ENCODE results near the gene RTTN.

DNA sequence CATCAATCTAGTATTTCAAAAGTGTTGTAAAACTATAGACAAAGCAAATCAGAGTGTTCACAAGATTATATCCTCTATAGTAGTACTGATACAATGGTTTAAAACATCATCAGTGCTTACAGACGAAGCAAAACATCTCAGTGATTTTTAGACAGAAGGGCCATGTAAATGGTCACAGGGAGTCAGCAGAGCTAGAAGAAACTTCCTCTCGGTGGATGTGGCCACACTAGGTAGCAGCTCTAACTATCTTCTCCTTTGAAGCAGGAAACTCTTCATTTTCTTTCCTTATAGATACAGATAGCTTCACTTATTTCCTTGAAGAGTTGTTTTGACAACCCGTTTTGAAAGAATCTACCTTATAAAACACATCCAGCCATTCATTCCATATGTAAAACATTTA lies 177.4 kb downstream of the RTTN start:
- TF ChIP-seq, protein P1, sequence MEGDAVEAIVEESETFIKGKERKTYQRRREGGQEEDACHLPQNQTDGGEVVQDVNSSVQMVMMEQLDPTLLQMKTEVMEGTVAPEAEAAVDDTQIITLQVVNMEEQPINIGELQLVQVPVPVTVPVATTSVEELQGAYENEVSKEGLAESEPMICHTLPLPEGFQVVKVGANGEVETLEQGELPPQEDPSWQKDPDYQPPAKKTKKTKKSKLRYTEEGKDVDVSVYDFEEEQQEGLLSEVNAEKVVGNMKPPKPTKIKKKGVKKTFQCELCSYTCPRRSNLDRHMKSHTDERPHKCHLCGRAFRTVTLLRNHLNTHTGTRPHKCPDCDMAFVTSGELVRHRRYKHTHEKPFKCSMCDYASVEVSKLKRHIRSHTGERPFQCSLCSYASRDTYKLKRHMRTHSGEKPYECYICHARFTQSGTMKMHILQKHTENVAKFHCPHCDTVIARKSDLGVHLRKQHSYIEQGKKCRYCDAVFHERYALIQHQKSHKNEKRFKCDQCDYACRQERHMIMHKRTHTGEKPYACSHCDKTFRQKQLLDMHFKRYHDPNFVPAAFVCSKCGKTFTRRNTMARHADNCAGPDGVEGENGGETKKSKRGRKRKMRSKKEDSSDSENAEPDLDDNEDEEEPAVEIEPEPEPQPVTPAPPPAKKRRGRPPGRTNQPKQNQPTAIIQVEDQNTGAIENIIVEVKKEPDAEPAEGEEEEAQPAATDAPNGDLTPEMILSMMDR (conservative IDR thresholded peaks at IDR 0.05; ENCODE audit: low read depth in 2 of 2): no peak
- TF ChIP-seq EZH2 (IDR thresholded peaks at IDR 0.05; ENCODE audit: low read depth, unreplicated experiment): no peak
- no peak for TF ChIP-seq POLR2AphosphoS5 (IDR thresholded peaks at IDR 0.05; ENCODE audit: low read depth)
- TF ChIP-seq, protein P2, sequence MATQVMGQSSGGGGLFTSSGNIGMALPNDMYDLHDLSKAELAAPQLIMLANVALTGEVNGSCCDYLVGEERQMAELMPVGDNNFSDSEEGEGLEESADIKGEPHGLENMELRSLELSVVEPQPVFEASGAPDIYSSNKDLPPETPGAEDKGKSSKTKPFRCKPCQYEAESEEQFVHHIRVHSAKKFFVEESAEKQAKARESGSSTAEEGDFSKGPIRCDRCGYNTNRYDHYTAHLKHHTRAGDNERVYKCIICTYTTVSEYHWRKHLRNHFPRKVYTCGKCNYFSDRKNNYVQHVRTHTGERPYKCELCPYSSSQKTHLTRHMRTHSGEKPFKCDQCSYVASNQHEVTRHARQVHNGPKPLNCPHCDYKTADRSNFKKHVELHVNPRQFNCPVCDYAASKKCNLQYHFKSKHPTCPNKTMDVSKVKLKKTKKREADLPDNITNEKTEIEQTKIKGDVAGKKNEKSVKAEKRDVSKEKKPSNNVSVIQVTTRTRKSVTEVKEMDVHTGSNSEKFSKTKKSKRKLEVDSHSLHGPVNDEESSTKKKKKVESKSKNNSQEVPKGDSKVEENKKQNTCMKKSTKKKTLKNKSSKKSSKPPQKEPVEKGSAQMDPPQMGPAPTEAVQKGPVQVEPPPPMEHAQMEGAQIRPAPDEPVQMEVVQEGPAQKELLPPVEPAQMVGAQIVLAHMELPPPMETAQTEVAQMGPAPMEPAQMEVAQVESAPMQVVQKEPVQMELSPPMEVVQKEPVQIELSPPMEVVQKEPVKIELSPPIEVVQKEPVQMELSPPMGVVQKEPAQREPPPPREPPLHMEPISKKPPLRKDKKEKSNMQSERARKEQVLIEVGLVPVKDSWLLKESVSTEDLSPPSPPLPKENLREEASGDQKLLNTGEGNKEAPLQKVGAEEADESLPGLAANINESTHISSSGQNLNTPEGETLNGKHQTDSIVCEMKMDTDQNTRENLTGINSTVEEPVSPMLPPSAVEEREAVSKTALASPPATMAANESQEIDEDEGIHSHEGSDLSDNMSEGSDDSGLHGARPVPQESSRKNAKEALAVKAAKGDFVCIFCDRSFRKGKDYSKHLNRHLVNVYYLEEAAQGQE (IDR thresholded peaks at IDR 0.05; ENCODE audit: unreplicated experiment): no peak
- TF ChIP-seq ZNF114 (CRISPR knock-in tag; IDR thresholded peaks at IDR 0.05): no peak
- TF ChIP-seq EZH2phosphoT487 (IDR thresholded peaks at IDR 0.05; ENCODE audit: unreplicated experiment): no peak
- no peak for TF ChIP-seq JUNB (IDR thresholded peaks at IDR 0.05; ENCODE audit: unreplicated experiment)
- no peak for TF ChIP-seq CREB1 (CRISPR knock-in tag; IDR thresholded peaks at IDR 0.05; ENCODE audit: low read depth)
- no peak for TF ChIP-seq STAT1 (IDR thresholded peaks at IDR 0.05; ENCODE audit: unreplicated experiment)
- TF ChIP-seq, protein P3, sequence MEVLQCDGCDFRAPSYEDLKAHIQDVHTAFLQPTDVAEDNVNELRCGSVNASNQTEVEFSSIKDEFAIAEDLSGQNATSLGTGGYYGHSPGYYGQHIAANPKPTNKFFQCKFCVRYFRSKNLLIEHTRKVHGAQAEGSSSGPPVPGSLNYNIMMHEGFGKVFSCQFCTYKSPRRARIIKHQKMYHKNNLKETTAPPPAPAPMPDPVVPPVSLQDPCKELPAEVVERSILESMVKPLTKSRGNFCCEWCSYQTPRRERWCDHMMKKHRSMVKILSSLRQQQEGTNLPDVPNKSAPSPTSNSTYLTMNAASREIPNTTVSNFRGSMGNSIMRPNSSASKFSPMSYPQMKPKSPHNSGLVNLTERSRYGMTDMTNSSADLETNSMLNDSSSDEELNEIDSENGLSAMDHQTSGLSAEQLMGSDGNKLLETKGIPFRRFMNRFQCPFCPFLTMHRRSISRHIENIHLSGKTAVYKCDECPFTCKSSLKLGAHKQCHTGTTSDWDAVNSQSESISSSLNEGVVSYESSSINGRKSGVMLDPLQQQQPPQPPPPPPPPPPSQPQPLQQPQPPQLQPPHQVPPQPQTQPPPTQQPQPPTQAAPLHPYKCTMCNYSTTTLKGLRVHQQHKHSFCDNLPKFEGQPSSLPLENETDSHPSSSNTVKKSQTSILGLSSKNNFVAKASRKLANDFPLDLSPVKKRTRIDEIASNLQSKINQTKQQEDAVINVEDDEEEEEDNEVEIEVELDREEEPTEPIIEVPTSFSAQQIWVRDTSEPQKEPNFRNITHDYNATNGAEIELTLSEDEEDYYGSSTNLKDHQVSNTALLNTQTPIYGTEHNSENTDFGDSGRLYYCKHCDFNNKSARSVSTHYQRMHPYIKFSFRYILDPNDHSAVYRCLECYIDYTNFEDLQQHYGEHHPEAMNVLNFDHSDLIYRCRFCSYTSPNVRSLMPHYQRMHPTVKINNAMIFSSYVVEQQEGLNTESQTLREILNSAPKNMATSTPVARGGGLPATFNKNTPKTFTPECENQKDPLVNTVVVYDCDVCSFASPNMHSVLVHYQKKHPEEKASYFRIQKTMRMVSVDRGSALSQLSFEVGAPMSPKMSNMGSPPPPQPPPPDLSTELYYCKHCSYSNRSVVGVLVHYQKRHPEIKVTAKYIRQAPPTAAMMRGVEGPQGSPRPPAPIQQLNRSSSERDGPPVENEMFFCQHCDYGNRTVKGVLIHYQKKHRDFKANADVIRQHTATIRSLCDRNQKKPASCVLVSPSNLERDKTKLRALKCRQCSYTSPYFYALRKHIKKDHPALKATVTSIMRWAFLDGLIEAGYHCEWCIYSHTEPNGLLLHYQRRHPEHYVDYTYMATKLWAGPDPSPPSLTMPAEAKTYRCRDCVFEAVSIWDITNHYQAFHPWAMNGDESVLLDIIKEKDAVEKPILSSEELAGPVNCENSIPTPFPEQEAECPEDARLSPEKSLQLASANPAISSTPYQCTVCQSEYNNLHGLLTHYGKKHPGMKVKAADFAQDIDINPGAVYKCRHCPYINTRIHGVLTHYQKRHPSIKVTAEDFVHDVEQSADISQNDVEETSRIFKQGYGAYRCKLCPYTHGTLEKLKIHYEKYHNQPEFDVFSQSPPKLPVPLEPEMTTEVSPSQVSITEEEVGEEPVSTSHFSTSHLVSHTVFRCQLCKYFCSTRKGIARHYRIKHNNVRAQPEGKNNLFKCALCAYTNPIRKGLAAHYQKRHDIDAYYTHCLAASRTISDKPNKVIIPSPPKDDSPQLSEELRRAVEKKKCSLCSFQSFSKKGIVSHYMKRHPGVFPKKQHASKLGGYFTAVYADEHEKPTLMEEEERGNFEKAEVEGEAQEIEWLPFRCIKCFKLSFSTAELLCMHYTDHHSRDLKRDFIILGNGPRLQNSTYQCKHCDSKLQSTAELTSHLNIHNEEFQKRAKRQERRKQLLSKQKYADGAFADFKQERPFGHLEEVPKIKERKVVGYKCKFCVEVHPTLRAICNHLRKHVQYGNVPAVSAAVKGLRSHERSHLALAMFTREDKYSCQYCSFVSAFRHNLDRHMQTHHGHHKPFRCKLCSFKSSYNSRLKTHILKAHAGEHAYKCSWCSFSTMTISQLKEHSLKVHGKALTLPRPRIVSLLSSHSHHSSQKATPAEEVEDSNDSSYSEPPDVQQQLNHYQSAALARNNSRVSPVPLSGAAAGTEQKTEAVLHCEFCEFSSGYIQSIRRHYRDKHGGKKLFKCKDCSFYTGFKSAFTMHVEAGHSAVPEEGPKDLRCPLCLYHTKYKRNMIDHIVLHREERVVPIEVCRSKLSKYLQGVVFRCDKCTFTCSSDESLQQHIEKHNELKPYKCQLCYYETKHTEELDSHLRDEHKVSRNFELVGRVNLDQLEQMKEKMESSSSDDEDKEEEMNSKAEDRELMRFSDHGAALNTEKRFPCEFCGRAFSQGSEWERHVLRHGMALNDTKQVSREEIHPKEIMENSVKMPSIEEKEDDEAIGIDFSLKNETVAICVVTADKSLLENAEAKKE (CRISPR knock-in tag; IDR thresholded peaks at IDR 0.05): no peak
- TF ChIP-seq, protein P4, sequence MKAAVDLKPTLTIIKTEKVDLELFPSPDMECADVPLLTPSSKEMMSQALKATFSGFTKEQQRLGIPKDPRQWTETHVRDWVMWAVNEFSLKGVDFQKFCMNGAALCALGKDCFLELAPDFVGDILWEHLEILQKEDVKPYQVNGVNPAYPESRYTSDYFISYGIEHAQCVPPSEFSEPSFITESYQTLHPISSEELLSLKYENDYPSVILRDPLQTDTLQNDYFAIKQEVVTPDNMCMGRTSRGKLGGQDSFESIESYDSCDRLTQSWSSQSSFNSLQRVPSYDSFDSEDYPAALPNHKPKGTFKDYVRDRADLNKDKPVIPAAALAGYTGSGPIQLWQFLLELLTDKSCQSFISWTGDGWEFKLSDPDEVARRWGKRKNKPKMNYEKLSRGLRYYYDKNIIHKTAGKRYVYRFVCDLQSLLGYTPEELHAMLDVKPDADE (IDR thresholded peaks at IDR 0.05): no peak
- TF ChIP-seq ZNF331 (CRISPR knock-in tag; IDR thresholded peaks at IDR 0.05; ENCODE audit: low read depth): no peak
- TF ChIP-seq NANOG (IDR thresholded peaks at IDR 0.05; ENCODE audit: borderline replicate concordance): no peak

Data from GM23338 (cell line).